Motor neuron (in vitro differentiated cells): Measurements from ENCODE around the gene DCC. TPM values are rescaled to one million over a fixed set of nuclear protein-coding genes. Genes with fewer than 3 reads are reported as not detected.

Experiments
- ATAC-seq, 8 experiments: fragments of 200-7000 bp; cut with Tn5 transposase; replicated peaks in 6 of 8; 2 replicates each; pipeline ENCODE4 v1.8.0; 2021; ENCODE audit warnings: mild to moderate bottlenecking in 8 of 8, moderate library complexity in 8 of 8
- H3K27ac ChIP-seq, 2 donors: fragments of 250-450 bp; sonication (Bioruptor Pico); 2 replicates each; pipeline ENCODE4 v1.9.0; 2021; ENCODE audit warnings: antibody characterized with exemption in 2 of 2, mild to moderate bottlenecking in 2 of 2, moderate library complexity in 1 of 2
- H3K4me1 ChIP-seq, 2 donors: fragments of 250-450 bp; sonication (Bioruptor Pico); replicated peaks in 1 of 2; 2 replicates each; pipeline ENCODE4 v1.6.1; 2021; ENCODE audit warnings: antibody characterized with exemption in 2 of 2, mild to moderate bottlenecking in 2 of 2, moderate library complexity in 1 of 2
- H3K4me3 ChIP-seq, 5 donors: fragments of 250-450 bp; sonication (Bioruptor Pico); 2 replicates each; pipeline ENCODE4 v1.9.0; 2021; ENCODE audit warnings: antibody characterized with exemption in 5 of 5, mild to moderate bottlenecking in 5 of 5, moderate library complexity in 4 of 5
- WGBS, 10 experiments: fragments of 450-650 bp; shearing (Covaris generic); methylation state at CpG; one replicate each; pipeline ENCODE4 v1.0.0; 2022; 5-methylcytosine and 5-hydroxymethylcytosine counted together
- in situ Hi-C, 9 experiments: fragments of 400-800 bp; cut with MboI; loops; one replicate each; pipeline ENCODE4 v1.15.0; 2021; ENCODE audit warnings: low sequenced_read_pairs in 9 of 9, low pct_unique_long_range_greater_than_20kb in 2 of 9; ENCODE audit not compliant: unreplicated experiment in 9 of 9
- total RNA-seq, 8 experiments: library from RNA; unstranded; fragments of 300-600 nt; gene quantifications; 2 replicates each; pipeline versions ENCODE4 v1.2.3 to v1.2.4, GENCODE V29; 2022

Gene DCC
- total RNA-seq, 8 experiments from 2014 or later: 0.04 to 66.0 (median 48.3) TPM; not detected in 2

- H3K4me3 ChIP-seq: no peak overlapping the region
- H3K4me1 ChIP-seq: peaks cover 6 to 12% of the 10 kb centered on the region in 2 donors
- in situ Hi-C loops: no loop called here
- 5 to 97% (median 89%) methylated on average over 2 to 4 of the region's 4 CpGs; no CpG with 5 or more reads in 2 of the 10 experiments for WGBS, 10 experiments
- H3K27ac ChIP-seq: no peak overlapping the region
- no peak for ATAC-seq
Measured at GRCh38 chr18:52648201-52648600, 308.2 kb downstream of the DCC start.

DNA sequence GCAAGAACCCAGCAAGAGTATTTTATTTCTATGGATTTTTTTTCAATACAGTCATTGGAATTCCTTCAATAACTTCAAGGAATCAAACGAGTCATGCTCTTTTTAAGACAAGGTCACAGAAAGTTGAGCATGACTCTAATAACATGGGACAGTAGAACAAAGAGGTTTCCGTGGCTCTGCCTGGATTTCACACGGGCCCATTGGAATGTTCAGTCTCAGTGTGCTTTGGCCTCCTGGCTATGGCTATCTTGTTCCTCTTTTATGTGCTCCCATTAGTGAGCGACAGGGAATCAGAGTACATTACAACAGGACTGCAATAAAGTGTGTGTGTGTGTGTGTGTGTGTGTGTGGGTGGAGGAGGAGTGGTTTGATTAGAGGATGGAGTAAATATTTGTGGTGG lies 312.4 kb downstream of the DCC start:
- peaks cover 6 to 12% of the 10 kb centered on the region in 2 donors for H3K4me1 ChIP-seq
- peak in 5 of 8 experiments; percentile 45 to 97 (median 78) for ATAC-seq
- no peak overlapping the region for H3K4me3 ChIP-seq
- in situ Hi-C loops: no loop called here
- WGBS, 10 experiments: 0 to 51% (median 15%) methylated on average over 1 to 3 of the region's 4 CpGs; no CpG with 5 or more reads in 3 of the 10 experiments
- no peak overlapping the region for H3K27ac ChIP-seq

- Histone ChIP-seq H3K27ac (no peak overlapping the region), H3K4me3 (no peak overlapping the region), H3K4me1 (peaks cover 5% of the 10 kb centered on the region in 2 donors)
- in situ Hi-C loops: no loop called here
- no peak for ATAC-seq
- 8 to 100% (median 80%) methylated on average over 1 to 8 of the region's 8 CpGs; no CpG with 5 or more reads in 1 of the 10 experiments for WGBS, 10 experiments
Measured at GRCh38 chr18:52657043-52657805, 317.2 kb downstream of the DCC start.

GRCh38 chr18:52667463-52668065 lies 327.6 kb downstream of the DCC start:
- Histone ChIP-seq H3K4me1 (peaks cover 6% of the 10 kb centered on the region in 2 donors), H3K27ac (no peak overlapping the region), H3K4me3 (no peak overlapping the region)
- peak in 5 of 8 experiments; percentile 75 to 94 (median 86) for ATAC-seq
- in situ Hi-C loops: no loop called here
- WGBS, 10 experiments: 0 to 37% (median 8%) methylated on average over 2 to 4 of the region's 4 CpGs

GRCh38 chr18:52670896-52671295 lies 330.9 kb downstream of the DCC start:
- in situ Hi-C loops: no loop called here
- Histone ChIP-seq H3K27ac (no peak overlapping the region), H3K4me1 (peaks cover 6% of the 10 kb centered on the region in 2 donors), H3K4me3 (no peak overlapping the region)
- 0 to 80% (median 49%) methylated on average over 1 to 3 of the region's 3 CpGs for WGBS, 10 experiments
- ATAC-seq: peak in 1 of 8 experiments; percentile 29

GRCh38 chr18:52678034-52678433 lies 338.0 kb downstream of the DCC start:
- 0 to 40% (median 2%) methylated on average over 1 to 3 of the region's 3 CpGs; no CpG with 5 or more reads in 3 of the 10 experiments for WGBS, 10 experiments
- in situ Hi-C loops: loop anchor here in 1 of 9 experiments (25.0 kb wide), 1 partner anchor 1016 kb away; no protein-coding TSS in a partner anchor
- ATAC-seq: peak in 5 of 8 experiments; percentile 58 to 73 (median 66)
- peak overlapping the region in 1 of 2 donors; percentile 25 for H3K27ac ChIP-seq
- peaks cover 25 to 43% of the 10 kb centered on the region in 2 donors for H3K4me1 ChIP-seq
- no peak overlapping the region for H3K4me3 ChIP-seq

- 3 to 46% (median 23%) methylated on average over 4 to 8 of the region's 8 CpGs for WGBS, 10 experiments
- in situ Hi-C loops: loop anchor here in 1 of 9 experiments (25.0 kb wide), 1 partner anchor 1016 kb away; no protein-coding TSS in a partner anchor
- peak overlapping the region in 1 of 5 donors; percentile 2 for H3K4me3 ChIP-seq
- peak in 5 of 8 experiments; percentile 22 to 42 (median 30) for ATAC-seq
- H3K27ac ChIP-seq: peak overlapping the region in 1 of 2 donors; percentile 13
- H3K4me1 ChIP-seq: peaks cover 25 to 43% of the 10 kb centered on the region in 2 donors
Measured at GRCh38 chr18:52678551-52678950, 338.6 kb downstream of the DCC start.

DNA sequence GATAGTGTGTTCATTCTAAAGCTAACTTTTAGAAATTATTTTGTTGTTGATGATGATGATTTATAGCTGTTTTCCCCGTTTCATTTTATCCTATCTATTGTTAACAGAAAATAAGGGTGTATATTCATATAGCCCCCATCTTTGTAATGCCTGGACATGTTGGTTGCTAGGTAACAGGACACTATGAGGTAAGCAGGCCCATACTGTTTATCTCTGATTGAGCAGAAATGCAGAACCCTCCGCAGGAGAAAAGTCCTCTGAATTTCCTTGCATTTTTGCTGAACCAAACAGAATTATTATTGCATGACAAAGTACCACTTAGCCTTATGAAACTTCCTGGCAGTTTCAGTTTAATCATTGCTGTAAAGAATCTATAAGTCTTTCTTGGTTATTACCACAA lies 339.4 kb downstream of the DCC start:
- WGBS, 10 experiments: 0 to 33% (median 17%) methylated on average over 1 to 2 of the region's 2 CpGs; no CpG with 5 or more reads in 3 of the 10 experiments
- Histone ChIP-seq H3K4me1 (peaks cover 25 to 43% of the 10 kb centered on the region in 2 donors), H3K4me3 (no peak overlapping the region), H3K27ac (no peak overlapping the region)
- peak in 5 of 8 experiments; percentile 79 to 87 (median 82) for ATAC-seq
- in situ Hi-C loops: loop anchor here in 1 of 9 experiments (25.0 kb wide), 1 partner anchor 1017 kb away; no protein-coding TSS in a partner anchor

DNA sequence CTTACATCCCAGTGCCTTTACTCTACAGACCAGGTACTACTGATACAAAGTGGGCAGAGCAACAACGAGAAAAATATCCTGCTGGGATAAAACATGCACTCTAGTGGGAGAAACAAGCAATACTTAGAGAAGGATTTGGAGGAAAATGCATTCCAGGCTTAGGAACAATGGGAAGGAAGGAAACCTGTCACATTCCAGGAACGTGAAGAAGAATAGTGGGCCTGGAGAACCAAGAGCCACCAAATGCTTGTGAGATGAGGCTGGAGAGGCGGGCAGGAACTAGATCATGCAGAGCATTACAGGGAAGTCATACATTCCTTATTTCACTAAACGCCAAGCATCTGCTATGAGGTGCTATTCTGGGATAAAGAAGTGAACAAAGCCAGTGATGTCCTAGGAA lies 342.3 kb downstream of the DCC start:
- peak in 2 of 8 experiments; percentile 28 to 41 for ATAC-seq
- Histone ChIP-seq H3K4me3 (no peak overlapping the region), H3K4me1 (peaks cover 25 to 35% of the 10 kb centered on the region in 2 donors), H3K27ac (no peak overlapping the region)
- in situ Hi-C loops: loop anchor here in 1 of 9 experiments (25.0 kb wide), 1 partner anchor 1020 kb away; no protein-coding TSS in a partner anchor
- 0 to 83% (median 54%) methylated on average over 1 to 4 of the region's 4 CpGs; no CpG with 5 or more reads in 2 of the 10 experiments for WGBS, 10 experiments

GRCh38 chr18:52685316-52685715 lies 345.3 kb downstream of the DCC start:
- Histone ChIP-seq H3K27ac (no peak overlapping the region), H3K4me3 (no peak overlapping the region), H3K4me1 (peaks cover 4 to 5% of the 10 kb centered on the region in 2 donors)
- ATAC-seq: no peak
- 0 to 100% (median 70%) methylated on average over 1 of the region's 1 CpG; no CpG with 5 or more reads in 6 of the 10 experiments for WGBS, 10 experiments
- in situ Hi-C loops: loop anchor here in 1 of 9 experiments (25.0 kb wide), 1 partner anchor 1023 kb away; no protein-coding TSS in a partner anchor

GRCh38 chr18:52691841-52692240 lies 351.8 kb downstream of the DCC start:
- H3K4me3 ChIP-seq: no peak overlapping the region
- peaks cover 0 to 4% of the 10 kb centered on the region in 2 donors for H3K4me1 ChIP-seq
- ATAC-seq: no peak
- no peak overlapping the region for H3K27ac ChIP-seq
- in situ Hi-C loops: loop anchor here in 1 of 9 experiments (25.0 kb wide), 1 partner anchor 1030 kb away; no protein-coding TSS in a partner anchor

DNA sequence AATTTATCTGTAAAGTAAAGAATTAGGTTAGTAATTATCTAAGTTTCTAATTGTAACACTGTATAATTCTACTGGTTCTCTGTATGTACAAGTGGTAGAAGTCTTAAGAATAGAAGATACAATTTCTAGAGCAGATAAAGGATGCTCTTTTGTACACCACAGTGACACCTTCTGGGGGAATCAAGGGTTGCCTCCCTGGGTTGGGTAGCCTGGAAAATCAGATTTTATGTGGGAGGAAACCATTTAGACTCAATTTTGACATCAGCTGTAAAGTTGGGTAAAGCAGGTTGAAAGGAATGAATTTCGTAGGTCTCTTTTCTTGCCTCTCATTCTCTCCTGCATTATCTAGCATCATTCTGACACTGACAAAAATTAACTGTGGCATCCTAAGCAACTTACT lies 354.8 kb downstream of the DCC start:
- in situ Hi-C loops: loop anchor here in 1 of 9 experiments (25.0 kb wide), 1 partner anchor 1033 kb away; no protein-coding TSS in a partner anchor
- H3K4me3 ChIP-seq: no peak overlapping the region
- ATAC-seq: peak in 3 of 8 experiments; percentile 31 to 44 (median 37)

DNA sequence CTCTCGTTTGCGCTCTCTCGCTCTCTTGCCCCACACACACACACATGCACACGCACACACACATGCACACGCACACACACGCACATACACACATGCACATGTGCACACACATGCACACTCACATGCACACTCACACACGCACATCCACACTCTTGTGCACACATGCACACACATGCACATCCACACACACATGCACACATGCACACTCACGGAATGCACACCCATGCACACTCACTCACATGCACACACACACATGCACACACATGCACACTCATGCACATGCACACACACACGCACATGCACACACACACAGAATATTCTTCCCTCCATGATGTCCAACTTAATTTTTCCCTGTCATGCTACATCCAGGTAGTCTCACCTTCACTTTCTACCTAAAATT lies 360.1 kb downstream of the DCC start:
- H3K4me1 ChIP-seq: peaks cover 3 to 5% of the 10 kb centered on the region in 2 donors
- in situ Hi-C loops: no loop called here
- WGBS, 10 experiments: 17 to 100% (median 85%) methylated on average over 1 to 7 of the region's 9 CpGs; no CpG with 5 or more reads in 2 of the 10 experiments
- ATAC-seq: no peak
- no peak overlapping the region for H3K27ac ChIP-seq
- H3K4me3 ChIP-seq: no peak overlapping the region

More for the DNA sequence above, 354.8 kb downstream of the DCC start:
- peaks cover 0 to 4% of the 10 kb centered on the region in 2 donors for H3K4me1 ChIP-seq
- H3K27ac ChIP-seq: no peak overlapping the region
- 0 to 80% (median 60%) methylated on average over 1 of the region's 1 CpG; no CpG with 5 or more reads in 5 of the 10 experiments for WGBS, 10 experiments
